ENCODE results near the gene VHLL.

Gene VHLL

GRCh38 chr1:156336242-156336641, 37.1 kb upstream of the VHLL start:
- TF ChIP-seq TAF1 (IDR thresholded peaks at IDR 0.05; ENCODE audit: borderline replicate concordance, insufficient read depth, low read length) (no peak), FOXP2 (optimal IDR thresholded peaks at IDR 0.05; ENCODE audit: borderline replicate concordance, extremely low read depth, extremely low read length, insufficient read depth) (no peak), POLR2AphosphoS5 (IDR thresholded peaks at IDR 0.05; ENCODE audit: low read depth, low read length) (no peak), REST (IDR thresholded peaks at IDR 0.05; ENCODE audit: insufficient read depth in 1 of 2, low read depth in 2 of 2, low read length in 2 of 2) (no peak), SIN3A (IDR thresholded peaks at IDR 0.05; ENCODE audit: borderline replicate concordance, insufficient read depth, low read length) (no peak)

DNA sequence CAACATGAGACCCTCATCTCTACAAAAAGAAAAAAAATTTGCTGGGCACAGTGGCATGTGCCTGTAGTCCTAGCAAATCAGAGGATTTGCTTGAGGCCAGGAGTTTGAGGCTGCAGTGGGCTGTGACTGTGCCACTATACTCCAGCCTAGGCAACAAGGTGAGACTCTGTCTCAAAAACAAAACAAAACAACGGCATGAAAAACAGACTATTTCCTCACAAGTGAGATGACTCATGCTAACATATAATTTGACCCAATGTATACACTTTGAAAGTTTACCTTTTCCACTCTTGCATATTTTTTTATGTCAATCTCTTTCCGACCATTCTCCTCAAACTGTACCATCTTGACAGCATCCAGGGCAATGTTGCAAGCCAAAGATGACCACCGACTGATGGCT, 21.5 kb upstream of the VHLL start:
- TF ChIP-seq TAF1 (IDR thresholded peaks at IDR 0.05; ENCODE audit: borderline replicate concordance, insufficient read depth, low read length) = no peak
- TF ChIP-seq REST (IDR thresholded peaks at IDR 0.05; ENCODE audit: insufficient read depth in 1 of 2, low read depth in 2 of 2, low read length in 2 of 2) = no peak
- TF ChIP-seq SIN3A (IDR thresholded peaks at IDR 0.05; ENCODE audit: borderline replicate concordance, insufficient read depth, low read length) = no peak
- TF ChIP-seq POLR2AphosphoS5 (IDR thresholded peaks at IDR 0.05; ENCODE audit: low read depth, low read length) = no peak
- no peak for TF ChIP-seq FOXP2 (optimal IDR thresholded peaks at IDR 0.05; ENCODE audit: borderline replicate concordance, extremely low read depth, extremely low read length, insufficient read depth)

DNA sequence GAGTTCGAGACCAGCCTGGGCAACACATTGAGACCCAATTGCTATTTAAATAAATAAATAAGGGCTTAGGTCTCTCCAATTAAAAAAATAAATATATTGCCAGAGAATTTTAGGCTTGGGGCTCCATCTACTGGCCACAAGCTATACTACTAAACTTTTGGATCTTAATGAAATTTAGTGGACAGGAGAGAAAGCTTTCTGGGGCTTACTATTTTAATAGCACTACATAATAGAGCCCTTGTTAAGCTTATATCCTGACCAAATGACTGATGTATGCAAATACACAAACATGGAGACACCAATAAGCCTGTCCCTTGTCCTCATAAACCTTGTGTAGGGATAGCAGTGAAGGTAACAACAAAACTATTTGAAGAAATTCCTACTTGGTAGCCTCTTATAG, 20.6 kb upstream of the VHLL start:
- no peak for TF ChIP-seq TAF1 (IDR thresholded peaks at IDR 0.05; ENCODE audit: borderline replicate concordance, insufficient read depth, low read length)
- no peak for TF ChIP-seq SIN3A (IDR thresholded peaks at IDR 0.05; ENCODE audit: borderline replicate concordance, insufficient read depth, low read length)
- TF ChIP-seq FOXP2 (optimal IDR thresholded peaks at IDR 0.05; ENCODE audit: borderline replicate concordance, extremely low read depth, extremely low read length, insufficient read depth) = no peak
- no peak for TF ChIP-seq REST (IDR thresholded peaks at IDR 0.05; ENCODE audit: insufficient read depth in 1 of 2, low read depth in 2 of 2, low read length in 2 of 2)
- no peak for TF ChIP-seq POLR2AphosphoS5 (IDR thresholded peaks at IDR 0.05; ENCODE audit: low read depth, low read length)

DNA sequence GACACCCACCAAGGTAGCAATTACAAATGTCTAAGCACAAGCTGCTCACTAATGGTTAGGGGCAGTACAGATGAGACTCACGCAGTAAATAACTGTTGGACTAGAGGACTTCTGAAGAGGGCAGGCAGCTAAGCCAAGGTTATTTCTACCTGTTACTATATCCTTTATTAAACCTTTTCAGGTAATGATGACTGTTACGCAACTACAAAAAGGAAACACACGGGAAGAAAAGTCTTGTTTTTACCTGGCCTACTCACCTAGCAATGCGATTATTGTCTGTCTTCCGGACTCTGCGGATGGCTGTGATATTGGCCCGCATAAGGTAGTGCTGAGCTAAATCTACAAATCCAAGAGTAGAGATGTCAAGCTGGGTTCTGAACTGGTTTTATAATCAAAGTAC, 17.8 kb upstream of the VHLL start:
- TF ChIP-seq SIN3A (IDR thresholded peaks at IDR 0.05; ENCODE audit: borderline replicate concordance, insufficient read depth, low read length) (no peak), POLR2AphosphoS5 (IDR thresholded peaks at IDR 0.05; ENCODE audit: low read depth, low read length) (no peak), REST (IDR thresholded peaks at IDR 0.05; ENCODE audit: insufficient read depth in 1 of 2, low read depth in 2 of 2, low read length in 2 of 2) (no peak), TAF1 (IDR thresholded peaks at IDR 0.05; ENCODE audit: borderline replicate concordance, insufficient read depth, low read length) (no peak), FOXP2 (optimal IDR thresholded peaks at IDR 0.05; ENCODE audit: borderline replicate concordance, extremely low read depth, extremely low read length, insufficient read depth) (no peak)

- TF ChIP-seq POLR2AphosphoS5 (IDR thresholded peaks at IDR 0.05; ENCODE audit: low read depth, low read length) (peak; percentile 31), SIN3A (IDR thresholded peaks at IDR 0.05; ENCODE audit: borderline replicate concordance, insufficient read depth, low read length) (no peak), REST (IDR thresholded peaks at IDR 0.05; ENCODE audit: insufficient read depth in 1 of 2, low read depth in 2 of 2, low read length in 2 of 2) (no peak)
Observed at GRCh38 chr1:156310962-156311361, 11.9 kb upstream of the VHLL start.
